Caco-2 (cell line): ENCODE data around the gene CHRDL1. TPM values are rescaled to one million over a fixed set of nuclear protein-coding genes. Genes with fewer than 3 reads are reported as not detected.

Experiments used
- BruUV-seq: library from RNA; stranded (reverse); fragments of 400-500 nt; replicated peaks from 2 replicates; lab custom pipeline; 2021; lab: Mats Ljungman, UMichigan
- CTCF ChIA-PET: fragments of 300-600 bp; sonication (Branson Sonifier 250); formaldehyde crosslinking; loops from one replicate; lab custom pipeline; 2022; ENCODE audit warnings: antibody characterized with exemption; lab: Charles Lee
- POLR2A ChIA-PET: fragments of 300-600 bp; sonication (Branson Sonifier 250); formaldehyde crosslinking; loops from one replicate; lab custom pipeline; 2022; ENCODE audit warnings: antibody characterized with exemption; lab: Charles Lee
- DNase-seq, 2 experiments: peaks; one replicate each; pipeline versions ENCODE4 v3.0.0 to v3.0.0-alpha.2; 2020 to 2022
- H3K27me3 ChIP-seq: replicated peaks from 2 replicates; pipeline ENCODE4 v1.6.0; 2011; ENCODE audit warnings: low read length; ENCODE audit not compliant: control insufficient read depth, insufficient read depth
- H3K36me3 ChIP-seq: 2 replicates; pipeline ENCODE4 v1.5.1; 2011; ENCODE audit warnings: low read length; ENCODE audit not compliant: control insufficient read depth, insufficient read depth
- H3K4me1 ChIP-seq: fragments of 250-450 bp; sonication (Bioruptor Pico); 2 replicates; pipeline ENCODE4 v1.5.1; 2020; ENCODE audit warnings: mild to moderate bottlenecking
- H3K4me3 ChIP-seq: 2 replicates; pipeline ENCODE4 v1.5.1; 2011; ENCODE audit warnings: low read depth, mild to moderate bottlenecking, control low read depth, low read length
- H3K9me3 ChIP-seq: fragments of 250-450 bp; sonication (Bioruptor Pico); 2 replicates; pipeline ENCODE4 v1.5.1; 2020; ENCODE audit warnings: mild to moderate bottlenecking, moderate library complexity
- H3K27ac Mint-ChIP-seq: one replicate; pipeline ENCODE4 v1.8.0; 2022; ENCODE audit warnings: mixed read lengths; ENCODE audit not compliant: unreplicated experiment
- H3K27me3 Mint-ChIP-seq: one replicate; pipeline ENCODE4 v1.8.0; 2022; ENCODE audit warnings: mixed read lengths; ENCODE audit not compliant: insufficient read depth, unreplicated experiment
- H3K36me3 Mint-ChIP-seq: one replicate; pipeline ENCODE4 v1.8.0; 2022; ENCODE audit warnings: mild to moderate bottlenecking, mixed read lengths; ENCODE audit not compliant: insufficient read depth, unreplicated experiment
- H3K4me1 Mint-ChIP-seq: one replicate; pipeline ENCODE4 v1.8.0; 2022; ENCODE audit warnings: low read depth, mixed read lengths; ENCODE audit not compliant: unreplicated experiment
- H3K4me3 Mint-ChIP-seq: one replicate; pipeline ENCODE4 v1.8.0; 2022; ENCODE audit warnings: mild to moderate bottlenecking, moderate library complexity, mixed read lengths; ENCODE audit not compliant: unreplicated experiment
- H3K9me3 Mint-ChIP-seq: one replicate; pipeline ENCODE4 v1.8.0; 2022; ENCODE audit warnings: mixed read lengths; ENCODE audit not compliant: unreplicated experiment
- CTCF ChIP-seq, 2 experiments: fragments of 200-600 bp in 1 of 2; IDR thresholded peaks; 1 replicate in 1 of 2; 2 replicates in 1 of 2; pipeline versions ENCODE4 v1.5.1 to v1.8.0; 2011 to 2022; ENCODE audit warnings: antibody characterized with exemption in 1 of 2, control low read depth in 1 of 2, inconsistent platforms in 1 of 2, low read depth in 1 of 2, low read length in 1 of 2, mild to moderate bottlenecking in 1 of 2, moderate library complexity in 1 of 2; ENCODE audit not compliant: insufficient read depth in 1 of 2, severe bottlenecking in 1 of 2, unreplicated experiment in 1 of 2
- intact Hi-C: fragments of 100-400 bp; cut with micrococcal nuclease; formaldehyde crosslinking; loops from one replicate; pipeline ENCODE4 v1.10.0; 2022; ENCODE audit not compliant: unreplicated experiment
- total RNA-seq: library from RNA; stranded (reverse); gene quantifications from 2 replicates; pipeline ENCODE4 v1.2.3, GENCODE V29; 2022

CHRDL1 gene
- total RNA-seq, 1 experiment from 2014 or later: not detected

GRCh38 chrX:110748256-110748806 lies 47.3 kb downstream of the CHRDL1 start:
- no peaks in the 10 kb centered on the region for H3K4me1 ChIP-seq
- H3K9me3 ChIP-seq: no peaks in the 10 kb centered on the region
- H3K4me1 Mint-ChIP-seq: no peaks in the 10 kb centered on the region
- peaks cover 4% of the 10 kb centered on the region for H3K27me3 Mint-ChIP-seq
- H3K4me3 Mint-ChIP-seq: no peak overlapping the region
- intact Hi-C loops: no loop called here
- no peak for TF ChIP-seq CTCF (IDR thresholded peaks at IDR 0.05; ENCODE audit: insufficient read depth in 1 of 2, low read depth in 1 of 2, low read length in 1 of 2, severe bottlenecking in 1 of 2, unreplicated experiment in 1 of 2)
- no peaks in the 10 kb centered on the region for H3K9me3 Mint-ChIP-seq
- CTCF ChIA-PET: no interaction called here
- POLR2A ChIA-PET: no interaction called here
- no peak overlapping the region for H3K4me3 ChIP-seq
- no TSS peak for BruUV-seq
- no peaks in the 10 kb centered on the region for H3K36me3 Mint-ChIP-seq
- DNase-seq: no peak
- no peaks in the 10 kb centered on the region for H3K27me3 ChIP-seq
- H3K27ac Mint-ChIP-seq: no peak overlapping the region
- H3K36me3 ChIP-seq: no peaks in the 10 kb centered on the region

GRCh38 chrX:110746014-110746413 lies 49.6 kb downstream of the CHRDL1 start:
- Mint-ChIP-seq H3K27ac (no peak overlapping the region), H3K36me3 (no peaks in the 10 kb centered on the region), H3K9me3 (no peaks in the 10 kb centered on the region), H3K4me1 (no peaks in the 10 kb centered on the region), H3K27me3 (peaks cover 4% of the 10 kb centered on the region), H3K4me3 (no peak overlapping the region)
- intact Hi-C loops: no loop called here
- Histone ChIP-seq H3K27me3 (no peaks in the 10 kb centered on the region), H3K9me3 (no peaks in the 10 kb centered on the region), H3K36me3 (no peaks in the 10 kb centered on the region), H3K4me1 (no peaks in the 10 kb centered on the region), H3K4me3 (no peak overlapping the region)
- no peak for TF ChIP-seq CTCF (IDR thresholded peaks at IDR 0.05; ENCODE audit: insufficient read depth in 1 of 2, low read depth in 1 of 2, low read length in 1 of 2, severe bottlenecking in 1 of 2, unreplicated experiment in 1 of 2)
- no peak for DNase-seq
- POLR2A ChIA-PET: no interaction called here
- CTCF ChIA-PET: no interaction called here
- BruUV-seq: no TSS peak

GRCh38 chrX:110745288-110745687 lies 50.3 kb downstream of the CHRDL1 start:
- BruUV-seq: no TSS peak
- Histone ChIP-seq H3K9me3 (no peaks in the 10 kb centered on the region), H3K4me1 (no peaks in the 10 kb centered on the region), H3K4me3 (no peak overlapping the region), H3K27me3 (no peaks in the 10 kb centered on the region), H3K36me3 (no peaks in the 10 kb centered on the region)
- TF ChIP-seq CTCF (IDR thresholded peaks at IDR 0.05; ENCODE audit: insufficient read depth in 1 of 2, low read depth in 1 of 2, low read length in 1 of 2, severe bottlenecking in 1 of 2, unreplicated experiment in 1 of 2): no peak
- no peak for DNase-seq
- peaks cover 4% of the 10 kb centered on the region for H3K27me3 Mint-ChIP-seq
- ChIA-PET POLR2A (no interaction called here), CTCF (no interaction called here)
- H3K27ac Mint-ChIP-seq: no peak overlapping the region
- no peak overlapping the region for H3K4me3 Mint-ChIP-seq
- H3K4me1 Mint-ChIP-seq: no peaks in the 10 kb centered on the region
- no peaks in the 10 kb centered on the region for H3K36me3 Mint-ChIP-seq
- intact Hi-C loops: no loop called here
- H3K9me3 Mint-ChIP-seq: no peaks in the 10 kb centered on the region
